ENCODE data around the gene CRISPLD2.

CRISPLD2 gene

GRCh38 chr16:84917492-84917891 is 97.7 kb downstream of the CRISPLD2 start:
- no peak for DNase-seq

DNA sequence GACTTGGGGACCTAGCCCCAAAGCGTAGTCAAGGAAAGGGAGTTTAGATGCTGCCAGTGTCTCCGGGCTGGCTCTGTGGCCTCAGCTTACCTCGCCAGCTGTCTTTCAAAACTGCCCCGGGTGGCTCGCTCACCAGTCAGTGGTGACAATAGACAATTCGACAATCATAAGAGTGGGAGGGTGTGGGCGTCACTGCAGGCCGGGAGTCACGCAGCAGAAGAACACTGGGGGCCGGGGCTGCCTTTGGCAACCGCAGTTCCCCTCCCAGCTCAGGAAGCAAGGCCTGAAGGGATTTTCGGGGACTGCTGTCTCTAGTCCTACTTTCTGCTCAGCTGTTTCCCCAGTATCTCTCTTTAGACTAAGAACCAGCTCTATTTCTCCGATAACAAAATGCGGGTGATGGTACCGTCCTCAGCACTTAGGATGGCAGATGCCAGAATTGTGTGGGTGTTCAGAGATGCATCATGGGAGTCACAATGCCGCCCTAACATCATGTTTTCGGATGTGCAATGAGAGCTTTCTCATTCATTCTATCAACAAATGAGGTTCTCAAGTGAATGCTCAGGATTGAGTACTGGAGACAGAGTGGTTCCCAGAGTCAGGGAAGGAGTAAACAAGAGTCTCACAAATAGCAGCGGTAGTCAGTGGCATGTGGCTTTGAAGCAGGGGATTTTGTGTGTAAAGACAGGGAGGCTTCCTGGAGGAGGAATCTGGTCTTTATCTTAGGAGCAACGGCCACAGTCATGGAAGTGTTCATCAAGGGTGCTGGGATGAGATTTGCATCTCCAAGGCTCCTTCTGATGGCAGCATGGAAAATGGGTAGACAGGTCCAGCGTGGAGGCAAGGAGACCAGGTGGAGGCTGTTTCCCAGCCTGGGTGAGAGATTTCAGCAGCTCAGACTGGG is 98.5 kb downstream of the CRISPLD2 start:
- DNase-seq, result no peak

- no peak for DNase-seq
Observed at GRCh38 chr16:84919269-84919668, 99.5 kb downstream of the CRISPLD2 start.

- no peak for DNase-seq
Observed at GRCh38 chr16:84919708-84920107, 99.9 kb downstream of the CRISPLD2 start.

DNA sequence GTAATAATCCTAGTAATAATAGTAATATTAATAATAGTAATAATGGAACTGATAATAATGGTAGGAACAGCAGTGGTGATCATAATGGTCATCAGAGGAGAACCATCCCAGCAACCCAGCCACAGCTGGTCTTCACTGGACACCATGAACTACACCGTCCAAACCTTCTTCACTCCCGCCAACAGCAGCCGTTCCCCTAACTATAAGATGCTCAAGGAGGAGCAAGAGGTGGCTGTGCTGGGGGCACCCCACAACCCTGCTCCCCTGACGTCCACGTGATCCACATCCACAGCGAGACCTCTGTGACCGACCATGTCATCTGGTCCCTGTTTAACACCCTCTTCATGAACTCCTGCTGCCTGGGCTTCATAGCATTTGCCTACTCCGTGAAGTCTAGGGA is 100.5 kb downstream of the CRISPLD2 start:
- DNase-seq, result no peak

DNA sequence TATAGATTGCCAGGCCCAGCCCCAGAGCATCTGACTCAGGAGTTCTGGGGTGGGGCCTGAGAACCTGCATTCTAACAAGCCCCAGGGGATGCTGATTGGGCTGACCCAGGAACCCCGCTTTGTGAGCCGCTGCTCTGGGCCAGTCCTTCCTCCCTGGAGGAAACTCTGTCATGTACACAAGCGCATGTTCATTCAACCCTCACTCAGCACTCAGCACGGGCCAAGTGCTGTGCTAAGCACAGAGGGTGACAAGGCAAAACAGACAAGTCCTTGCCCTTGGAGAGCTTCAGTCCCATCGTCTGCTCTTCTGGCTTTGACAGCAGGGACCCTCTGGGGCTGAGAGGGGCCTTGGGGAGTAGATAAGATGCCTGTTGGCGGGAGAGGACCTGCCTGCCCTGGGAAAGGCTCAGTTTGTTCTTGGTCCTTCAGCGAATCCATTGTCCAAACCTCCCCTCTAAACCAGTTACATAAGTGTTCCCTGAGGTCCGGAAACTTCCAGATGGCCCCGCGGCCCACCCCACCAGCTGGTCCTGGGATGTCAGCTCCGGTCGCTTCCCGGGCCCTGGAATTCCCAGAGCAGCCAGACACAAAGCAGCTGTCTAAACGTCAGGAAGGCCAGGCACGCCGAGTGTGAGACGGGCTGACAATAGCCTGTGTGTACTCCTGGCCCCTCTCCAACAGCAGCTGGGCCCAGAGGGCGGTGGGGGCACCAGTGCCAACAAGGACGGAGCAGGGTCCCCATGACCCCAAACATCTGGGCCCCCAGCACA is 102.8 kb downstream of the CRISPLD2 start:
- DNase-seq, result no peak

- no peak for DNase-seq
Observed at GRCh38 chr16:84924331-84925091, 104.7 kb downstream of the CRISPLD2 start.

GRCh38 chr16:84925092-84925772 is 105.4 kb downstream of the CRISPLD2 start:
- DNase-seq, result peak; percentile 84

DNA sequence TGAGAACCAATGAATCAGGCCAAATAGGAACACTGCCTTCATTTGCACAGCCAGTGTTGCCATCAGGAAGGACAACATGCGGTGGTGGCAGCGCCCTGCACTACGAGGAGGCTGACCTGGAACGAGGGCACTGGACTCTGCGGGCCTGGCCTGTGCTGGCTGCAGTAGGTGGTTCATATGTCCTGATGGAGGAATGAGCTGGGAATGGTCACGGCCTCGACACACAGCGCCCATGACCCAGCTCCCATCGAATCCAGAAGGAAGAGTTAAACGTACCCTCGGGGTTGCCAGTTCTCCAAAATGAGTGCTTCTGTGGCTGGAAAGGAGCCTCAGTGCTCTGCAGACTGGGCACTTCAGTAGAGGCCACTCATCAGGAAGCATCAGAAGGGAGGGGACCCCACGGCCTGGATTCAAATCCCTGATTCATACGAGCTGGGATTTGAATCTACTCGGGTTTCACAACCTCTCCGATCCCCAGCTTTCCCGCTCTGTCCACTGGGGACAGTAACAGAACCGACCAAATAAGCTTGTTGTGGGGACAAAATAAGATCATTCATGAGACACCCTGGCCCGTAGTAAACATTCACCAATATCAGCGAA is 106.1 kb downstream of the CRISPLD2 start:
- DNase-seq, result no peak

DNA sequence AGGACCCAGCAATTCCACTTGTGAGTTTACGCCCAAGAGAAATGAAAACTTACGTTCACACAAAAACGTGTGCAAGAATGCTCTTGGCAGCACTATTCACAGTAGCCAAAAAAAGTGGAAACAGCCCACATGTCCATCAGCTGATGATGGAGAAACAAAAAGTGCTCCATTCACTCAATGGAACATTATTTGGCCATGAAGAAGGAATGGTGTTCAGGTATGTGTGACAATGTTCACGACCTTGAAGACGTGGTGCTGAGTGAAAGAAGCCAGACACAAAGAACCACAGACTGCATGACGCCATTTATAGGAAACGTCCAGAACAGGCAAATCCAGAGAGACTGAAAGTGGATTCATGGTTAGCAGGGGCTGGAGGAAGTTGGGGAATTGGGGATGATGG is 106.7 kb downstream of the CRISPLD2 start:
- no peak for DNase-seq

- no peak for DNase-seq
Observed at GRCh38 chr16:84927621-84928591, 108.1 kb downstream of the CRISPLD2 start.

- no peak for DNase-seq
Observed at GRCh38 chr16:84928679-84929420, 109.1 kb downstream of the CRISPLD2 start.

DNA sequence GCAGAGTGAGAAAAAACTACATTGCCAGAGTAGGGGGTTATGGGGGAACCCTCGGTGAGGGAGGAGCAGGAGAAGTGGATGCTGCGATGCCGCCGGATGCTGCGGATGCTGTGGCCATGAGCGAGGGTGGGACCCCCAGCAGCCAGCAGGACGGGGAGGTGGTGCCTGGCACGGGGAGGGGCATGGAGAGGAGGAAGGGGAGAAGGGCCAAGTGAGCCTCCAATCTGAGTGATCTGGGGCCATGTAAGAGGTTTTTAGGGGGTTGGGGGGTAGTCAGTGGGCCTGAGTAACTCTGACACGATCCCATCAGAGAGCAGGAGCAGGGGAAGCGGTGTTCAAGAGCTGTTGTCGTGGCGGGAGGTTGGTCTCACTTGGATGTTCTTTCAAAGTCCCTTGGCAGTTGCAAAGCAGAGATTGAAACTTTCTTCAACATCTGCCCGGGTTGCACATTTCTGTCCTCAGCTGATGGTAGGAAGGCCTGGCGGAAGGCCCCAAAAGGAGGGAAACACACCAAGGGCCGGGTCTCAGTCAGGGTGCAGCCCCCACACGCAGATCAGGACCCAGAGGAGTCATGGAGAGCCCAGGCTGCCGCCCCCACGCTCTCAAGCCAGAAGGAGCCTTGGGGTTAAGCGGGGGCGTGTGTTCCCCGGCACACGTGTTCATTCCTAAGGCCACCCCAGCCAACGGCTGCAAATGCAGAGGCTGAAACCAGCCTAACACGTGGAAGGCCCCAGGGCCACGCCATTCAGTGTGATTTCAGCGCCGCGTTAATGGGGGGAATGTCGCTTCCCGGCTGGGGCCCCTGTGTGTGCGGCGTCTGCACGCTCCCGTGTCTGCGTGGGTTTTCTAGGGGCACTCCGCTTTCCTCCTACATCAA is 109.9 kb downstream of the CRISPLD2 start:
- no peak for DNase-seq

DNA sequence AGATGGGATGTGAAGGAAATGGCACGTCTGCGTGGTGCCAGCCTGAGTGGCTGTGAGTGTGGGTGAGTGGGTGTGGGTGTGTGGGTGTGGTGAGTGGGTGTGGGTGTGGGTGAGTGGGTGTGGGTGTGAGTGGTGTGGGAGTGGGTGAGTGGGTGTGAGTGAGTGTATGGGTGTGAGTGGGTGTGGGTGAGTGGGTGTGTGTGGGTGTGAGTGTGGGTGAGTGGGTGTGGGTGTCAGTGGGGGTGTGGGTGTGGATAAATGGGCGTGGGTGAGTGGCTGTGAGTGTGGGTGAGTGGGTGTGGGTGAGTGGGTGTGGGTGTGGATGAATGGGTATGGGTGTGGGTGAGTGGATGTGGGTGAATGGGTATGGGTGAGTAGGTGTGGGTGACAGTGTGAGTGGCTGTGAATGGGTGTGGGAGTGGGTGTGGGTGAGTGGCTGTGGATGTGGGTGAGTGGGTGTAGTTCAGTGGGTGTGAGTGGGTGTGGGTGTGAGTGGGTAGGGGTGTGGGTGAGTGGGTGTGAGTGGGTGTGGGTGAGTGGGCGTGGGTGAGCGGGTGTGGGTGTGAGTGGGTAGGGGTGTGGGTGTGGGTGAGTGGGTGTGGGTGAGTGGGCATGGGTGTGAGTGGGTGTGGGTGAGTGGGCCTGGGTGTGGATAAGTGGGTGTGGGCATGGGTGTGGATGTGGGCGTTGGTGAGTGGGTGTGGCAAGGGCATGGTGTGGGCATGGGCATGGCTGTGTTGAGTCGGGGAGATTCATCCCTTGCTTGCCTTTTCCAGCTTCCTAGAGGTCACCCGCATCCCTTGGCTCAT is 110.7 kb downstream of the CRISPLD2 start:
- no peak for DNase-seq

DNA sequence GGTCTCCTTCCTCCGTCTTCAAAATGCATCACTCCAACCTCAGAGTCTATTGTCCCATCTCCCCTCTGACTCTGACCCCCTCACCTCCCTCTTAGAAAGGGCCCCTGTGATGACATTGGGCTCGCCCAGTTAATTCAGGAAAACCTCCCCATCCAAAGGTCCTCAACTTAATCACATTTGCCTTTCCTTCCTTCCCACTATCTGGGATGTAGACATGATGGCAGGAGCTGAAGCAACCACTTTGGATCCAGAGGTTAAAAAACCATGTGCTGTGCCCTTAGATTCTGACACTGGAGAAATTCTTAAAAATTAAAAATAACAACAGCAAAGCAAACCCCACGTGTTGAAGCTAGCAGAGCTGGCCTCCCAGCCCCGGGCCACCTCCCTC is 111.3 kb downstream of the CRISPLD2 start:
- DNase-seq, result no peak

DNA sequence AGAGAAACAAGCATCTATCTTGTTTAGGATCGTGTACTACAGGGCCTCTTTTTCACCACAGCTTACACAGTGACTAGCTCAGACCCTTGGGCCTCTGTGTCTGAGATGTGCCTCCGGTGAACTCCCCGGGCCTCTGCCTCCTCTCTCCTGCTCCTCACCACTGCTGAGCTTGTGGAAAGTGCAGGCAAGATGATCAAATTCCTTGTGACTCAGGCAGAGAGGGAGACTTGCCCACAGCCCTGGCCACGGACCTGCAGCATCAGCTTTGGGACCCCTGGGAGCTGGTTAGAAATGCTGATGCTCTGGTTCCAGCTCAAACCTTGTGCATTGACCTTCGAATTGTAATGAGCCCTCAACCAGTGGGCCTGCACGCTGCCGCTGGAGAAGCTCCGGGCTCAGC is 111.7 kb downstream of the CRISPLD2 start:
- DNase-seq, result no peak

GRCh38 chr16:84932681-84933080 is 112.9 kb downstream of the CRISPLD2 start:
- no peak for DNase-seq
